ENCODE measurements around the gene ITGA11. TPM values are rescaled to one million over a fixed set of nuclear protein-coding genes. Genes with fewer than 3 reads are reported as not detected.

Gene ITGA11
- polyA plus RNA-seq, 6 donors from 2014 or later: 0.04 TPM; not detected in 5

GRCh38 chr15:68285259-68285980, 146.5 kb downstream of the ITGA11 start:
- Mint-ChIP-seq H3K36me3 (peaks cover 0 to 25% of the 10 kb centered on the region in 2 donors), H3K27ac (peak overlapping the region in 2 of 6 donors; percentile 33 to 53), H3K9me3 (peaks cover 0 to 2% (median 0%) of the 10 kb centered on the region in 7 donors), H3K4me3 (peak overlapping the region in 1 of 8 donors; percentile 10), H3K27me3 (no peaks in the 10 kb centered on the region), H3K4me1 (peaks cover 38 to 69% (median 60%) of the 10 kb centered on the region in 3 donors)
- DNase-seq (no peak), ATAC-seq (ENCODE audit: low read depth in 2 of 2) (no peak)

GRCh38 chr15:68284616-68285258, 147.2 kb downstream of the ITGA11 start:
- Mint-ChIP-seq H3K4me1 (peaks cover 44 to 76% (median 66%) of the 10 kb centered on the region in 3 donors), H3K36me3 (peaks cover 0 to 18% of the 10 kb centered on the region in 2 donors), H3K4me3 (peak overlapping the region in 1 of 8 donors; percentile 10), H3K27me3 (no peaks in the 10 kb centered on the region), H3K27ac (no peak overlapping the region), H3K9me3 (peaks cover 0 to 2% (median 0%) of the 10 kb centered on the region in 7 donors)
- ATAC-seq (ENCODE audit: low read depth in 2 of 2) (no peak), DNase-seq (no peak)

GRCh38 chr15:68283401-68283800, 148.6 kb downstream of the ITGA11 start:
- Mint-ChIP-seq H3K9me3 (peaks cover 0 to 2% (median 0%) of the 10 kb centered on the region in 7 donors), H3K4me3 (no peak overlapping the region), H3K36me3 (peaks cover 0 to 17% of the 10 kb centered on the region in 2 donors), H3K27me3 (no peaks in the 10 kb centered on the region), H3K27ac (no peak overlapping the region), H3K4me1 (peaks cover 54 to 88% (median 67%) of the 10 kb centered on the region in 3 donors)
- no peak for DNase-seq
- ATAC-seq (ENCODE audit: low read depth in 2 of 2): no peak

GRCh38 chr15:68281008-68281407, 151.0 kb downstream of the ITGA11 start:
- H3K4me3 Mint-ChIP-seq: peak overlapping the region in 4 of 8 donors; percentile 87 to 98 (median 92)
- peak overlapping the region in 1 of 6 donors; percentile 97 for H3K27ac Mint-ChIP-seq
- ATAC-seq (ENCODE audit: low read depth in 2 of 2): no peak
- peaks cover 55 to 80% (median 59%) of the 10 kb centered on the region in 3 donors for H3K4me1 Mint-ChIP-seq
- DNase-seq: no peak
- H3K27me3 Mint-ChIP-seq: no peaks in the 10 kb centered on the region
- peaks cover 0 to 2% (median 0%) of the 10 kb centered on the region in 7 donors for H3K9me3 Mint-ChIP-seq
- H3K36me3 Mint-ChIP-seq: peaks cover 0 to 13% of the 10 kb centered on the region in 2 donors

- Mint-ChIP-seq H3K36me3 (peaks cover 0 to 6% of the 10 kb centered on the region in 2 donors), H3K27me3 (no peaks in the 10 kb centered on the region), H3K4me3 (peak overlapping the region; percentile 57 to 98 (median 95)), H3K4me1 (peaks cover 50 to 72% (median 51%) of the 10 kb centered on the region in 3 donors), H3K9me3 (peaks cover 0 to 2% (median 0%) of the 10 kb centered on the region in 7 donors), H3K27ac (peak overlapping the region; percentile 2 to 97 (median 56))
- ATAC-seq (ENCODE audit: low read depth in 2 of 2): no peak
- no peak for DNase-seq
Measured at GRCh38 chr15:68279779-68280753, 151.9 kb downstream of the ITGA11 start.

GRCh38 chr15:68278595-68279405, 153.2 kb downstream of the ITGA11 start:
- H3K36me3 Mint-ChIP-seq: no peaks in the 10 kb centered on the region
- H3K4me3 Mint-ChIP-seq: peak overlapping the region; percentile 87 to 98 (median 96)
- DNase-seq: no peak
- H3K27me3 Mint-ChIP-seq: no peaks in the 10 kb centered on the region
- peak overlapping the region; percentile 85 to 97 (median 96) for H3K27ac Mint-ChIP-seq
- peaks cover 44 to 63% (median 45%) of the 10 kb centered on the region in 3 donors for H3K4me1 Mint-ChIP-seq
- peak; percentile 15 to 16 for ATAC-seq (ENCODE audit: low read depth in 2 of 2)
- H3K9me3 Mint-ChIP-seq: no peaks in the 10 kb centered on the region

- H3K4me1 Mint-ChIP-seq: peaks cover 44 to 59% (median 45%) of the 10 kb centered on the region in 3 donors
- peak overlapping the region; percentile 87 to 98 (median 96) for H3K4me3 Mint-ChIP-seq
- ATAC-seq (ENCODE audit: low read depth in 2 of 2) (no peak), DNase-seq (no peak)
- H3K36me3 Mint-ChIP-seq: no peaks in the 10 kb centered on the region
- H3K9me3 Mint-ChIP-seq: no peaks in the 10 kb centered on the region
- H3K27ac Mint-ChIP-seq: peak overlapping the region; percentile 16 to 97 (median 96)
- no peaks in the 10 kb centered on the region for H3K27me3 Mint-ChIP-seq
Measured at GRCh38 chr15:68278345-68278594, 153.7 kb downstream of the ITGA11 start.

GRCh38 chr15:68277603-68278344, 154.2 kb downstream of the ITGA11 start, which contains the start of gene FEM1B:
FEM1B (plus strand) TSS chr15:68277745; CDS start chr15:68278418, 673 bp downstream.
- ATAC-seq (ENCODE audit: low read depth in 2 of 2) (peak; percentile 75 to 77), DNase-seq (peak; percentile 92)
- no peaks in the 10 kb centered on the region for H3K36me3 Mint-ChIP-seq
- H3K27ac Mint-ChIP-seq: peak within 1 kb of the TSS; percentile 97 to 99 (median 97)
- peak within 1 kb of the TSS; percentile 87 to 98 (median 96) for H3K4me3 Mint-ChIP-seq
- H3K27me3 Mint-ChIP-seq: no peaks in the 10 kb centered on the region
- H3K4me1 Mint-ChIP-seq: peaks cover 44 to 56% (median 45%) of the 10 kb centered on the region in 3 donors
- no peaks in the 10 kb centered on the region for H3K9me3 Mint-ChIP-seq

- Mint-ChIP-seq H3K36me3 (no peaks in the 10 kb centered on the region), H3K27ac (peak overlapping the region; percentile 96 to 99 (median 97)), H3K9me3 (no peaks in the 10 kb centered on the region), H3K4me1 (peaks cover 42 to 53% (median 44%) of the 10 kb centered on the region in 3 donors), H3K4me3 (peak overlapping the region; percentile 87 to 98 (median 96)), H3K27me3 (no peaks in the 10 kb centered on the region)
- DNase-seq: no peak
- ATAC-seq (ENCODE audit: low read depth in 2 of 2): peak; percentile 3 to 4
Measured at GRCh38 chr15:68277131-68277602, 154.8 kb downstream of the ITGA11 start.

GRCh38 chr15:68276668-68277067, 155.3 kb downstream of the ITGA11 start:
- peaks cover 37 to 48% (median 39%) of the 10 kb centered on the region in 3 donors for H3K4me1 Mint-ChIP-seq
- no peaks in the 10 kb centered on the region for H3K9me3 Mint-ChIP-seq
- no peaks in the 10 kb centered on the region for H3K27me3 Mint-ChIP-seq
- H3K4me3 Mint-ChIP-seq: peak overlapping the region; percentile 87 to 98 (median 96)
- no peak for DNase-seq
- no peak for ATAC-seq (ENCODE audit: low read depth in 2 of 2)
- H3K36me3 Mint-ChIP-seq: no peaks in the 10 kb centered on the region
- H3K27ac Mint-ChIP-seq: peak overlapping the region; percentile 96 to 99 (median 97)

GRCh38 chr15:68275165-68275746, 156.7 kb downstream of the ITGA11 start:
- Mint-ChIP-seq H3K36me3 (no peaks in the 10 kb centered on the region), H3K4me1 (peaks cover 27 to 34% (median 30%) of the 10 kb centered on the region in 3 donors), H3K4me3 (peak overlapping the region in 6 of 8 donors; percentile 37 to 97 (median 81)), H3K27ac (peak overlapping the region in 1 of 6 donors; percentile 33), H3K27me3 (no peaks in the 10 kb centered on the region), H3K9me3 (no peaks in the 10 kb centered on the region)
- DNase-seq (no peak), ATAC-seq (ENCODE audit: low read depth in 2 of 2) (no peak)
